NK-92 (cell line): Measurements from ENCODE around the gene ACRV1.

Experiments
- DNase-seq: peaks from one replicate; lab custom pipeline; 2025; ENCODE audit not compliant: unreplicated experiment; lab: John Stamatoyannopoulos, UW

Gene ACRV1

GRCh38 chr11:125662689-125663088, 18.0 kb downstream of the ACRV1 start:
- DNase-seq: no peak

GRCh38 chr11:125649465-125650166, 31.0 kb downstream of the ACRV1 start:
- DNase-seq: no peak

GRCh38 chr11:125645871-125646270, 34.8 kb downstream of the ACRV1 start:
- no peak for DNase-seq

GRCh38 chr11:125638315-125638714, 42.3 kb downstream of the ACRV1 start:
- DNase-seq: no peak

- DNase-seq: no peak
These were observed 42.8 kb downstream of the ACRV1 start for GRCh38 chr11:125637840-125638239.

GRCh38 chr11:125627236-125627910, 53.3 kb downstream of the ACRV1 start:
- no peak for DNase-seq

- DNase-seq: no peak
These were observed 54.2 kb downstream of the ACRV1 start for GRCh38 chr11:125626288-125626950.

GRCh38 chr11:125625630-125626287, 54.9 kb downstream of the ACRV1 start:
- no peak for DNase-seq

- no peak for DNase-seq
These were observed 55.4 kb downstream of the ACRV1 start for GRCh38 chr11:125625225-125625629.

GRCh38 chr11:125624756-125625213, 55.9 kb downstream of the ACRV1 start, which contains the start of gene CHEK1:
Gene CHEK1 (plus strand): TSS chr11:125625163. CDS start chr11:125626769, 1,606 bp downstream.
- DNase-seq: no peak

GRCh38 chr11:125623064-125623463, 57.6 kb downstream of the ACRV1 start:
- DNase-seq: no peak

- DNase-seq: no peak
These were observed 58.7 kb downstream of the ACRV1 start for GRCh38 chr11:125621995-125622394.
